HepG2 (cell line): ENCODE data around the gene GLB1L3. TPM values are rescaled to one million over a fixed set of nuclear protein-coding genes. Genes with fewer than 3 reads are reported as not detected.

ENCODE experiments used
- BATF2 ChIP-seq: sonication (generic); formaldehyde crosslinking; IDR thresholded peaks from 2 replicates; pipeline ENCODE4 v1.8.0; 2022; ENCODE audit warnings: mild to moderate bottlenecking, missing genetic modification reagents, moderate library complexity
- CBX5 ChIP-seq: sonication (generic); formaldehyde crosslinking; IDR thresholded peaks from 2 replicates; pipeline ENCODE4 v1.4.0; 2020; ENCODE audit warnings: missing genetic modification reagents, borderline replicate concordance
- ETS1 ChIP-seq: sonication (generic); formaldehyde crosslinking; IDR thresholded peaks from 2 replicates; pipeline ENCODE4 v1.4.0; 2020; ENCODE audit warnings: missing genetic modification reagents
- GTF3A ChIP-seq: sonication (generic); formaldehyde crosslinking; conservative IDR thresholded peaks from 2 replicates; pipeline ENCODE4 v1.4.0; 2020; ENCODE audit warnings: mild to moderate bottlenecking, missing genetic modification reagents
- IRF2 ChIP-seq: IDR thresholded peaks from 2 replicates; pipeline ENCODE4 v1.6.1; 2018; ENCODE audit warnings: missing genetic modification reagents, missing compliant biosample characterization
- JUNB ChIP-seq: sonication (generic); formaldehyde crosslinking; IDR thresholded peaks from 2 replicates; pipeline ENCODE4 v1.8.0; 2022; ENCODE audit warnings: missing genetic modification reagents, mild to moderate bottlenecking, borderline replicate concordance
- POLR2A ChIP-seq, 2 experiments: IDR thresholded peaks; 2 replicates each; pipeline ENCODE4 v1.6.1; 2011; ENCODE audit warnings: low read depth in 2 of 2, low read length in 2 of 2, mild to moderate bottlenecking in 1 of 2, moderate library complexity in 1 of 2; ENCODE audit not compliant: insufficient read depth in 1 of 2
- POLR2AphosphoS2 ChIP-seq: IDR thresholded peaks from 2 replicates; pipeline ENCODE4 v1.6.1; 2011; ENCODE audit warnings: low read depth, low read length, improper control_type of control experiment
- RARA ChIP-seq: IDR thresholded peaks from 2 replicates; pipeline ENCODE4 v1.6.1; 2016; ENCODE audit warnings: missing genetic modification reagents, missing compliant biosample characterization
- SNAI1 ChIP-seq: sonication (generic); formaldehyde crosslinking; IDR thresholded peaks from 2 replicates; pipeline ENCODE4 v1.5.0; 2020; ENCODE audit warnings: mild to moderate bottlenecking, missing genetic modification reagents, borderline replicate concordance
- STAG1 ChIP-seq: sonication (generic); formaldehyde crosslinking; IDR thresholded peaks from 2 replicates; pipeline ENCODE4 v1.4.0; 2020; ENCODE audit warnings: missing genetic modification reagents
- ZBTB37 ChIP-seq: sonication (generic); formaldehyde crosslinking; IDR thresholded peaks from 2 replicates; pipeline ENCODE4 v1.4.0; 2020; ENCODE audit warnings: mild to moderate bottlenecking, missing genetic modification reagents
- ZC3H13 ChIP-seq: sonication (generic); formaldehyde crosslinking; IDR thresholded peaks from 2 replicates; pipeline ENCODE4 v1.8.1; 2023; ENCODE audit warnings: mild to moderate bottlenecking, missing genetic modification reagents, moderate library complexity
- ZFY ChIP-seq: sonication (generic); formaldehyde crosslinking; IDR thresholded peaks from 2 replicates; pipeline ENCODE4 v1.4.0; 2020; ENCODE audit warnings: missing genetic modification reagents
- ZIK1 ChIP-seq: sonication (generic); formaldehyde crosslinking; IDR thresholded peaks from 2 replicates; pipeline ENCODE4 v1.5.0; 2020; ENCODE audit warnings: mild to moderate bottlenecking, low read depth, missing genetic modification reagents, borderline replicate concordance
- ZKSCAN1 ChIP-seq: fragments of 150-350 bp; IDR thresholded peaks from 2 replicates; pipeline ENCODE4 v1.6.1; 2014; ENCODE audit warnings: low read length
- ZKSCAN5 ChIP-seq: sonication (generic); formaldehyde crosslinking; IDR thresholded peaks from 2 replicates; pipeline ENCODE4 v1.5.1; 2020; ENCODE audit warnings: mild to moderate bottlenecking, missing genetic modification reagents
- ZNF260 ChIP-seq: sonication (generic); formaldehyde crosslinking; IDR thresholded peaks from 2 replicates; pipeline ENCODE4 v1.4.0; 2020; ENCODE audit warnings: missing genetic modification reagents, low read depth, mild to moderate bottlenecking, borderline replicate concordance
- ZNF343 ChIP-seq: sonication (generic); formaldehyde crosslinking; IDR thresholded peaks from 2 replicates; pipeline ENCODE4 v1.4.0; 2020; ENCODE audit warnings: mild to moderate bottlenecking, missing genetic modification reagents
- ZNF564 ChIP-seq: sonication (generic); formaldehyde crosslinking; IDR thresholded peaks from 2 replicates; pipeline ENCODE4 v1.8.1; 2023; ENCODE audit warnings: mild to moderate bottlenecking, missing genetic modification reagents
- ZNF674 ChIP-seq: sonication (generic); formaldehyde crosslinking; IDR thresholded peaks from 2 replicates; pipeline ENCODE4 v1.5.0; 2020; ENCODE audit warnings: low read depth, mild to moderate bottlenecking, missing genetic modification reagents
- ZNF788 ChIP-seq: sonication (generic); formaldehyde crosslinking; IDR thresholded peaks from 2 replicates; pipeline ENCODE4 v1.5.0; 2020; ENCODE audit warnings: mild to moderate bottlenecking, missing genetic modification reagents, borderline replicate concordance
- ZSCAN29 ChIP-seq: sonication (generic); formaldehyde crosslinking; conservative IDR thresholded peaks from 2 replicates; pipeline ENCODE4 v1.4.0; 2020; ENCODE audit warnings: mild to moderate bottlenecking, missing genetic modification reagents
- polyA plus RNA-seq, 8 experiments: library from polyadenylated mRNA; depleted of rRNA in 3 of 8; stranded (reverse) in 7 of 8; unstranded in 1 of 8; fragments of >200 nt; fragmentation: Illumina TruSeq in 4 of 8; extraction: Trizol in 4 of 8; gene quantifications; 2 replicates each; pipeline versions ENCODE4 v1.2.1 to v1.2.3, GENCODE V29; 2011 to 2016; ENCODE audit warnings: low read depth in 4 of 8, missing spikeins in 1 of 8, mixed read lengths in 1 of 8; ENCODE audit not compliant: insufficient read depth in 1 of 8
- total RNA-seq, 5 experiments: library from RNA; depleted of rRNA; stranded (reverse); fragments of >200 nt; fragmentation: Illumina TruSeq; extraction: Trizol; gene quantifications; 2 replicates each; pipeline ENCODE4 v1.2.3, GENCODE V29; 2016; ENCODE audit warnings: low read depth in 1 of 5
- TF ChIP-seq, protein P1 (sequence below): sonication (generic); formaldehyde crosslinking; IDR thresholded peaks from 2 replicates; pipeline ENCODE4 v1.4.0; 2020; ENCODE audit warnings: missing genetic modification reagents, borderline replicate concordance
- TF ChIP-seq, protein P2 (sequence below): sonication (generic); formaldehyde crosslinking; IDR thresholded peaks from 2 replicates; pipeline ENCODE4 v1.8.1; 2023; ENCODE audit warnings: missing genetic modification reagents, inconsistent platforms, borderline replicate concordance

Gene GLB1L3
- total and polyA plus RNA-seq, 2 of the 13 experiments (the other 11 are each of a cell fraction or from before 2014, with no cell fraction given) = not detected

DNA sequence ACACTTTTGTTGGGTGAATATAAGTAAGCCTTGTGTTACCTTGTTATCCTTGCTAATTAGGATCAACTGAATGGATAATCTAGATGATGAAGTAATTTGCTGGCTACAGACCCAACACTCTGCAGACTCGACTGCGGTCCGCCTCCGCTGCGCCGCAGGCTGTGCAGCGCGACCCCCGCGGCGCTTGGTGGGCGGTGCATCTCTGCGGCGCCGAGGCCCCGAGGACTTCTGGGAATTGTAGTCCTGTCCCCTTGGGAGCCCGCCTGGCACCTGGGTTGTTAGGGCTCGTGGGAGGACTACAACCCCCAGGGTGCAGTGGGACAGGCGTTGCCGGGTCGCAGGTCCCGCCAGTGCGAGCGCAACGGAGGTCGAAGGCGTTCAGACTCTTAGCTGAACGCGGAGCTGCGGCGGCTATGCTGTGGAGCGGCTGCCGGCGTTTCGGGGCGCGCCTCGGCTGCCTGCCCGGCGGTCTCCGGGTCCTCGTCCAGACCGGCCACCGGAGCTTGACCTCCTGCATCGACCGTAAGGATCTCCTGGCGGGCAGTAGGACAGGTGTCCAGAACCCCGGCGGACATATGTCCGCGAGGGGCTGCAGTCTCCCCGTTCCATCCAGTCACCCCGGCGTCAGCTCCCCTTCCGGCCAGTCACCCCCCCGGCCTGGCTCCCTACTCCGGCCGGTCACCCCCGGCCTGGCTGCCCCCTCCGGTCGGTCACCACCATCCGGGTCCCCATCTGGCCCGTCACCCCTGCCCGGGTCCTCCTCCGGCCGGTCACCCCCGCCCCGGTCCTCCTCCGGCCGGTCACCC, 22.8 kb upstream of the GLB1L3 start, which contains the start of the genes ACAD8 and THYN1 (continued):
- TF ChIP-seq ZFY (peak; percentile 71; the same call in 1 of the 2 replicates), RARA (CRISPR knock-in tag) (0 out of 2 replicates have a peak, but pooled peaks have one; percentile 9), GTF3A (CRISPR knock-in tag) (no peak), ZNF788 (no peak; the same call in 1 of the 2 replicates), JUNB (no peak), ZKSCAN1 (no peak), BATF2 (CRISPR knock-in tag) (no peak), ZKSCAN5 (no peak), STAG1 (CRISPR knock-in tag) (no peak), ZNF260 (no peak), ZNF564 (CRISPR knock-in tag) (peak; percentile 66; the same call in 1 of the 2 replicates), ZNF674 (no peak), IRF2 (CRISPR knock-in tag) (peak; percentile 89; the same call in 1 of the 2 replicates), ZIK1 (peak; percentile 51; the same call in 1 of the 2 replicates), ZBTB37 (CRISPR knock-in tag) (no peak), SNAI1 (CRISPR knock-in tag) (0 out of 2 replicates have a peak, but pooled peaks have one; percentile 3), ZNF343 (no peak), ZC3H13 (CRISPR knock-in tag) (no peak), POLR2AphosphoS2 (no peak), POLR2A (IDR thresholded peaks at IDR 0.05; ENCODE audit: insufficient read depth in 1 of 2, low read depth in 2 of 2, low read length in 2 of 2) (peak; percentile 65 to 92; a peak in 3 of 4 replicates), ETS1 (CRISPR knock-in tag) (no peak), CBX5 (CRISPR knock-in tag) (peak; percentile 27; the same call in 1 of the 2 replicates), ZSCAN29 (CRISPR knock-in tag) (no peak)
- TF ChIP-seq, protein P1, sequence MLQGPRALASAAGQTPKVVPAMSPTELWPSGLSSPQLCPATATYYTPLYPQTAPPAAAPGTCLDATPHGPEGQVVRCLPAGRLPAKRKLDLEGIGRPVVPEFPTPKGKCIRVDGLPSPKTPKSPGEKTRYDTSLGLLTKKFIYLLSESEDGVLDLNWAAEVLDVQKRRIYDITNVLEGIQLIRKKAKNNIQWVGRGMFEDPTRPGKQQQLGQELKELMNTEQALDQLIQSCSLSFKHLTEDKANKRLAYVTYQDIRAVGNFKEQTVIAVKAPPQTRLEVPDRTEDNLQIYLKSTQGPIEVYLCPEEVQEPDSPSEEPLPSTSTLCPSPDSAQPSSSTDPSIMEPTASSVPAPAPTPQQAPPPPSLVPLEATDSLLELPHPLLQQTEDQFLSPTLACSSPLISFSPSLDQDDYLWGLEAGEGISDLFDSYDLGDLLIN (CRISPR knock-in tag) = no peak
- TF ChIP-seq, protein P2, sequence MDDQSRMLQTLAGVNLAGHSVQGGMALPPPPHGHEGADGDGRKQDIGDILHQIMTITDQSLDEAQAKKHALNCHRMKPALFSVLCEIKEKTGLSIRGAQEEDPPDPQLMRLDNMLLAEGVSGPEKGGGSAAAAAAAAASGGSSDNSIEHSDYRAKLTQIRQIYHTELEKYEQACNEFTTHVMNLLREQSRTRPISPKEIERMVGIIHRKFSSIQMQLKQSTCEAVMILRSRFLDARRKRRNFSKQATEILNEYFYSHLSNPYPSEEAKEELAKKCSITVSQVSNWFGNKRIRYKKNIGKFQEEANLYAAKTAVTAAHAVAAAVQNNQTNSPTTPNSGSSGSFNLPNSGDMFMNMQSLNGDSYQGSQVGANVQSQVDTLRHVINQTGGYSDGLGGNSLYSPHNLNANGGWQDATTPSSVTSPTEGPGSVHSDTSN (CRISPR knock-in tag) = no peak
